Measurements from ENCODE around the gene KCNQ2. TPM values are rescaled to one million over a fixed set of nuclear protein-coding genes. Genes with fewer than 3 reads are reported as not detected.

The KCNQ2 gene
- total and polyA plus RNA-seq, 8 donors, result 0.03 to 2.2 (median 0.25) TPM; not detected in 5

DNA sequence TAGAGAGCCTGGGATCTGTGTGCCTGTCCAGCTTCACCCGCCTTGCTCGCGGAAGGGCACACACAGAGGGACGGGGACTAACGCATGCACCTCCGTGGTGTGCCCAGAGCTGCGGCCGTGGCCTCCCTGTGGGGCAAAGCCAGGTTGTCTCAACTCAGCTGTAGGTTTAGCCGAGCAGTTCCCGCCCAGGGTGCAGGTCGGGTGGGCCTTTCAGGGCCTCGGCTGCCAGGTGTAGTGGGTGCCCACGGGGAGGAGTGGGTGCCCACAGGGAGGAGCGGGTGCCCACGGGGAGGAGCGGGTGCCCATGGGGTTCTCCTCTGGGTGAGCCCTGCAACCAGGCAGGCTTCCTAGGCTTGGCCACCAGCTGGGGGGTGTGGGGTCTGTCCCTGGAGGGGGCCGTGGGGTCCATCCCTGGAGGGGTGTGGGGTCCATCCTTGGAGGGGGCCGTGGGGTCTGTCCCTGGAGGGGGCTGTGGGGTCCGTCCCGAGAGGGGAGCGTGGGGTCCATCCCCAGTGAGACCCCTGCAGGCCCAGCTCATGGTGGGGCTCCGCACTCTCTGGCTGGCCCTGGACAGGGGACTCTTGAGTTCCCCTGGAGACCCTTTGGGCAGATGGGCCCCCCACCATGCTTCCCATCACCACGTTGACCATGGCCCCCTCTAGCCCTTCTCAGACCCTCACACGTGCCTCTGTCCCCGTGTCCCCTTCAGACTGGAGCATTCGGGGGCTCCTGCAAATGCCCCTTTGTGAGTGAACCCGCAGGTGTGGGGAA lies 73.5 kb downstream of the KCNQ2 start:
- no peaks in the 10 kb centered on the region for H3K9me3 ChIP-seq
- no peaks in the 10 kb centered on the region for H3K36me3 ChIP-seq
- H3K27me3 ChIP-seq, result peaks cover 0 to 98% (median 19%) of the 10 kb centered on the region in 3 donors
- H3K4me3 ChIP-seq, result no peak overlapping the region
- DNase-seq, result no peak
- WGBS, 5 donors, result 69 to 85% (median 80%) methylated on average over 9 to 27 of the region's 27 CpGs
- H3K27ac ChIP-seq, result no peak overlapping the region
- intact Hi-C loops (cut with DNase I; ENCODE audit: low total_unique reads), result no loop called here
- H3K4me1 ChIP-seq, result peaks cover 0 to 8% (median 3%) of the 10 kb centered on the region in 4 donors
- TF ChIP-seq POLR2AphosphoS5 (IDR thresholded peaks at IDR 0.05) (no peak), POLR2A (IDR thresholded peaks at IDR 0.05) (no peak), EP300 (IDR thresholded peaks at IDR 0.05) (no peak)

GRCh38 chr20:63397946-63398450 lies 74.5 kb downstream of the KCNQ2 start:
- H3K9me3 ChIP-seq, result no peaks in the 10 kb centered on the region
- WGBS, 5 donors, result 78 to 89% (median 81%) methylated on average over 7 to 25 of the region's 25 CpGs
- peaks cover 0 to 10% (median 4%) of the 10 kb centered on the region in 4 donors for H3K4me1 ChIP-seq
- no peaks in the 10 kb centered on the region for H3K36me3 ChIP-seq
- intact Hi-C loops (cut with DNase I; ENCODE audit: low total_unique reads), result no loop called here
- no peak for DNase-seq
- TF ChIP-seq POLR2A (IDR thresholded peaks at IDR 0.05), result no peak
- no peak for TF ChIP-seq POLR2AphosphoS5 (IDR thresholded peaks at IDR 0.05)
- TF ChIP-seq, protein P1, sequence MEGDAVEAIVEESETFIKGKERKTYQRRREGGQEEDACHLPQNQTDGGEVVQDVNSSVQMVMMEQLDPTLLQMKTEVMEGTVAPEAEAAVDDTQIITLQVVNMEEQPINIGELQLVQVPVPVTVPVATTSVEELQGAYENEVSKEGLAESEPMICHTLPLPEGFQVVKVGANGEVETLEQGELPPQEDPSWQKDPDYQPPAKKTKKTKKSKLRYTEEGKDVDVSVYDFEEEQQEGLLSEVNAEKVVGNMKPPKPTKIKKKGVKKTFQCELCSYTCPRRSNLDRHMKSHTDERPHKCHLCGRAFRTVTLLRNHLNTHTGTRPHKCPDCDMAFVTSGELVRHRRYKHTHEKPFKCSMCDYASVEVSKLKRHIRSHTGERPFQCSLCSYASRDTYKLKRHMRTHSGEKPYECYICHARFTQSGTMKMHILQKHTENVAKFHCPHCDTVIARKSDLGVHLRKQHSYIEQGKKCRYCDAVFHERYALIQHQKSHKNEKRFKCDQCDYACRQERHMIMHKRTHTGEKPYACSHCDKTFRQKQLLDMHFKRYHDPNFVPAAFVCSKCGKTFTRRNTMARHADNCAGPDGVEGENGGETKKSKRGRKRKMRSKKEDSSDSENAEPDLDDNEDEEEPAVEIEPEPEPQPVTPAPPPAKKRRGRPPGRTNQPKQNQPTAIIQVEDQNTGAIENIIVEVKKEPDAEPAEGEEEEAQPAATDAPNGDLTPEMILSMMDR (IDR thresholded peaks at IDR 0.05), result no peak
- TF ChIP-seq EP300 (IDR thresholded peaks at IDR 0.05), result no peak
- H3K4me3 ChIP-seq, result no peak overlapping the region
- peaks cover 0 to 98% (median 18%) of the 10 kb centered on the region in 3 donors for H3K27me3 ChIP-seq
- H3K27ac ChIP-seq, result no peak overlapping the region

GRCh38 chr20:63397155-63397843 lies 75.2 kb downstream of the KCNQ2 start:
- WGBS, 5 donors, result 81 to 87% (median 82%) methylated on average over 25 to 30 of the region's 30 CpGs
- Histone ChIP-seq H3K4me1 (peaks cover 0 to 10% (median 4%) of the 10 kb centered on the region in 4 donors), H3K27ac (no peak overlapping the region), H3K4me3 (no peak overlapping the region), H3K36me3 (no peaks in the 10 kb centered on the region), H3K9me3 (no peaks in the 10 kb centered on the region), H3K27me3 (peaks cover 0 to 98% (median 13%) of the 10 kb centered on the region in 3 donors)
- intact Hi-C loops (cut with DNase I; ENCODE audit: low total_unique reads), result no loop called here
- TF ChIP-seq POLR2A (IDR thresholded peaks at IDR 0.05) (no peak), EP300 (IDR thresholded peaks at IDR 0.05) (no peak), POLR2AphosphoS5 (IDR thresholded peaks at IDR 0.05) (no peak)
- TF ChIP-seq, protein P1 (IDR thresholded peaks at IDR 0.05), result no peak
- DNase-seq, result no peak

GRCh38 chr20:63396300-63396699 lies 76.2 kb downstream of the KCNQ2 start:
- no peak overlapping the region for H3K4me3 ChIP-seq
- H3K27me3 ChIP-seq, result peaks cover 0 to 98% (median 18%) of the 10 kb centered on the region in 3 donors
- H3K36me3 ChIP-seq, result no peaks in the 10 kb centered on the region
- peaks cover 0 to 10% (median 4%) of the 10 kb centered on the region in 4 donors for H3K4me1 ChIP-seq
- 66 to 90% (median 83%) methylated on average over 11 to 12 of the region's 12 CpGs for WGBS, 5 donors
- no peak overlapping the region for H3K27ac ChIP-seq
- H3K9me3 ChIP-seq, result peaks cover 0 to 7% (median 4%) of the 10 kb centered on the region in 4 donors
- TF ChIP-seq POLR2AphosphoS5 (IDR thresholded peaks at IDR 0.05), result no peak
- TF ChIP-seq, protein P1 (IDR thresholded peaks at IDR 0.05), result no peak
- no peak for TF ChIP-seq POLR2A (IDR thresholded peaks at IDR 0.05)
- no peak for TF ChIP-seq EP300 (IDR thresholded peaks at IDR 0.05)
- intact Hi-C loops (cut with DNase I; ENCODE audit: low total_unique reads), result no loop called here
- no peak for DNase-seq

Data from stomach (tissue), 9 donors.